Keratinocyte (primary cell): Measurements from ENCODE around the gene HEMK1. TPM values are rescaled to one million over a fixed set of nuclear protein-coding genes. Genes with fewer than 3 reads are reported as not detected.

ENCODE experiments used
- DNase-seq: peaks from one replicate; pipeline ENCODE4 v3.0.0-alpha.2; 2011; ENCODE audit warnings: low read depth, missing footprints, low spot score
- FAIRE-seq: peaks from 2 replicates; lab custom pipeline; 2011; peaks lifted over from hg19 to GRCh38; lab: Jason Lieb, UNC
- H2AFZ ChIP-seq: 2 replicates; pipeline ENCODE4 v1.6.0; 2012; ENCODE audit warnings: low read length, control low read depth, inconsistent platforms; ENCODE audit not compliant: control insufficient read depth
- H3K27ac ChIP-seq: 2 replicates; pipeline ENCODE4 v1.5.1; 2011; ENCODE audit warnings: low read length; ENCODE audit not compliant: control insufficient read depth, insufficient read depth
- H3K27me3 ChIP-seq: 3 replicates; pipeline ENCODE4 v1.6.0; 2011; ENCODE audit warnings: low read length; ENCODE audit not compliant: control insufficient read depth, insufficient read depth; ENCODE audit errors: extremely low read depth
- H3K36me3 ChIP-seq, 2 experiments: 2 replicates in 1 of 2; 3 replicates in 1 of 2; pipeline ENCODE4 v1.5.1; 2011; ENCODE audit warnings: low read length in 2 of 2, mild to moderate bottlenecking in 1 of 2; ENCODE audit not compliant: control insufficient read depth in 2 of 2, insufficient read depth in 2 of 2; ENCODE audit errors: extremely low read depth in 1 of 2
- H3K4me1 ChIP-seq: 3 replicates; pipeline ENCODE4 v1.5.1; 2011; ENCODE audit warnings: low read length; ENCODE audit not compliant: control insufficient read depth, insufficient read depth; ENCODE audit errors: extremely low read depth
- H3K4me2 ChIP-seq: 3 replicates; pipeline ENCODE4 v1.6.0; 2011; ENCODE audit warnings: low read depth, low read length; ENCODE audit not compliant: control insufficient read depth, insufficient read depth; ENCODE audit errors: extremely low read depth
- H3K4me3 ChIP-seq, 3 experiments: fragments of 200-600 bp in 1 of 3; sonication (generic) in 1 of 3; 2 replicates in 2 of 3; 3 replicates in 1 of 3; pipeline ENCODE4 v1.5.1; 2011 to 2016; ENCODE audit warnings: low read length in 3 of 3, mild to moderate bottlenecking in 3 of 3, control low read depth in 2 of 3, inconsistent platforms in 1 of 3, low read depth in 1 of 3, mixed read lengths in 1 of 3, mixed run types in 1 of 3, moderate library complexity in 1 of 3; ENCODE audit not compliant: control insufficient read depth in 2 of 3, insufficient read depth in 2 of 3; ENCODE audit errors: extremely low read depth in 1 of 3
- H3K79me2 ChIP-seq: 2 replicates; pipeline ENCODE4 v1.6.0; 2012; ENCODE audit warnings: low read length; ENCODE audit not compliant: control insufficient read depth, insufficient read depth
- H3K9ac ChIP-seq: 3 replicates; pipeline ENCODE4 v1.6.0; 2011; ENCODE audit warnings: low read length; ENCODE audit not compliant: control insufficient read depth, insufficient read depth; ENCODE audit errors: extremely low read depth
- H3K9me1 ChIP-seq: 3 replicates; pipeline ENCODE4 v1.6.0; 2011; ENCODE audit warnings: low read length; ENCODE audit not compliant: control insufficient read depth, insufficient read depth; ENCODE audit errors: extremely low read depth
- H3K9me3 ChIP-seq: 2 replicates; pipeline ENCODE4 v1.5.1; 2012; ENCODE audit warnings: low read depth, low read length; ENCODE audit not compliant: control insufficient read depth
- H4K20me1 ChIP-seq: 3 replicates; pipeline ENCODE4 v1.6.0; 2011; ENCODE audit warnings: low read length; ENCODE audit not compliant: control insufficient read depth, insufficient read depth; ENCODE audit errors: extremely low read depth
- EZH2 ChIP-seq: IDR thresholded peaks from one replicate; pipeline ENCODE4 v1.6.1; 2012; ENCODE audit warnings: inconsistent platforms, mild to moderate bottlenecking, low read length, moderate library complexity
- dilution Hi-C: fragments of 300-500 bp; cut with MboI; formaldehyde crosslinking; loops from one replicate; pipeline ENCODE4 v1.7.0; 2020; ENCODE audit warnings: low sequenced_read_pairs; ENCODE audit not compliant: extremely low pct_ligation_motif_present
- polyA plus RNA-seq, 5 experiments: library from polyadenylated mRNA; depleted of rRNA in 3 of 5; stranded (reverse) in 3 of 5; stranded (forward) in 1 of 5; unstranded in 1 of 5; fragments of >200 nt; gene quantifications; 1 replicate in 1 of 5; 2 replicates in 3 of 5; 3 replicates in 1 of 5; pipeline versions ENCODE4 v1.2.1 to v1.2.3, GENCODE V29; 2011 to 2012; ENCODE audit warnings: missing spikeins in 2 of 5, low read depth in 1 of 5, low replicate concordance in 1 of 5
- TF ChIP-seq, protein P1 (sequence below), 3 experiments: IDR thresholded peaks in 1 of 3; conservative IDR thresholded peaks in 1 of 3; optimal IDR thresholded peaks in 1 of 3; 2 replicates in 2 of 3; 3 replicates in 1 of 3; pipeline versions ENCODE3 to v1.5.1; 2011; ENCODE audit warnings: low read length in 3 of 3, mild to moderate bottlenecking in 3 of 3, moderate library complexity in 2 of 3, control low read depth in 1 of 3, inconsistent platforms in 1 of 3; ENCODE audit not compliant: insufficient read depth in 2 of 3; ENCODE audit errors: extremely low read depth in 1 of 3

The HEMK1 gene
- polyA plus RNA-seq, 1 donor (not counting 4 experiments of a cell fraction or from before 2014, with no cell fraction given) = 13.0 TPM

- Histone ChIP-seq H2AFZ (no peak overlapping the region), H3K9ac (no peak overlapping the region), H3K9me3 (no peaks in the 10 kb centered on the region), H3K4me3 (no peak overlapping the region), H3K36me3 (peaks cover 22 to 28% of the 10 kb centered on the region in 2 experiments), H3K4me2 (no peak overlapping the region), H3K27me3 (no peaks in the 10 kb centered on the region), H3K79me2 (peaks cover 49% of the 10 kb centered on the region), H3K27ac (no peak overlapping the region), H4K20me1 (no peaks in the 10 kb centered on the region), H3K4me1 (peaks cover 22% of the 10 kb centered on the region), H3K9me1 (peaks cover 5% of the 10 kb centered on the region)
- no peak for TF ChIP-seq EZH2
- TF ChIP-seq, protein P1, sequence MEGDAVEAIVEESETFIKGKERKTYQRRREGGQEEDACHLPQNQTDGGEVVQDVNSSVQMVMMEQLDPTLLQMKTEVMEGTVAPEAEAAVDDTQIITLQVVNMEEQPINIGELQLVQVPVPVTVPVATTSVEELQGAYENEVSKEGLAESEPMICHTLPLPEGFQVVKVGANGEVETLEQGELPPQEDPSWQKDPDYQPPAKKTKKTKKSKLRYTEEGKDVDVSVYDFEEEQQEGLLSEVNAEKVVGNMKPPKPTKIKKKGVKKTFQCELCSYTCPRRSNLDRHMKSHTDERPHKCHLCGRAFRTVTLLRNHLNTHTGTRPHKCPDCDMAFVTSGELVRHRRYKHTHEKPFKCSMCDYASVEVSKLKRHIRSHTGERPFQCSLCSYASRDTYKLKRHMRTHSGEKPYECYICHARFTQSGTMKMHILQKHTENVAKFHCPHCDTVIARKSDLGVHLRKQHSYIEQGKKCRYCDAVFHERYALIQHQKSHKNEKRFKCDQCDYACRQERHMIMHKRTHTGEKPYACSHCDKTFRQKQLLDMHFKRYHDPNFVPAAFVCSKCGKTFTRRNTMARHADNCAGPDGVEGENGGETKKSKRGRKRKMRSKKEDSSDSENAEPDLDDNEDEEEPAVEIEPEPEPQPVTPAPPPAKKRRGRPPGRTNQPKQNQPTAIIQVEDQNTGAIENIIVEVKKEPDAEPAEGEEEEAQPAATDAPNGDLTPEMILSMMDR (optimal IDR thresholded peaks at IDR 0.05 in 1 of 3, IDR thresholded peaks at IDR 0.05 in 1 of 3, conservative IDR thresholded peaks at IDR 0.05 in 1 of 3; ENCODE audit: extremely low read depth in 1 of 3, insufficient read depth in 2 of 3, low read length in 3 of 3) = no peak
- FAIRE-seq (no peak), DNase-seq (no peak)
- dilution Hi-C loops = no loop called here
Observed at GRCh38 chr3:50637945-50638344, 68.6 kb downstream of the HEMK1 start.

- dilution Hi-C loops = no loop called here
- peak overlapping the region; percentile 28 for H3K27ac ChIP-seq
- H3K9ac ChIP-seq = peak overlapping the region; percentile 7
Observed at GRCh38 chr3:50639055-50639494, 69.8 kb downstream of the HEMK1 start.

More at GRCh38 chr3:50639055-50639494, 69.8 kb downstream of the HEMK1 start:
- H3K27me3 ChIP-seq = no peaks in the 10 kb centered on the region
- no peak overlapping the region for H2AFZ ChIP-seq
- FAIRE-seq (peak; percentile 65), DNase-seq (no peak)
- H3K4me2 ChIP-seq = peak overlapping the region; percentile 57
- H3K9me3 ChIP-seq = no peaks in the 10 kb centered on the region
- peaks cover 22% of the 10 kb centered on the region for H3K4me1 ChIP-seq
- H3K4me3 ChIP-seq = no peak overlapping the region
- no peaks in the 10 kb centered on the region for H4K20me1 ChIP-seq
- TF ChIP-seq EZH2 = no peak
- TF ChIP-seq, protein P1 (optimal IDR thresholded peaks at IDR 0.05 in 1 of 3, IDR thresholded peaks at IDR 0.05 in 1 of 3, conservative IDR thresholded peaks at IDR 0.05 in 1 of 3; ENCODE audit: extremely low read depth in 1 of 3, insufficient read depth in 2 of 3, low read length in 3 of 3) = no peak
- peaks cover 39% of the 10 kb centered on the region for H3K79me2 ChIP-seq
- peaks cover 29 to 31% of the 10 kb centered on the region in 2 experiments for H3K36me3 ChIP-seq
- peaks cover 5% of the 10 kb centered on the region for H3K9me1 ChIP-seq
